GM21390 (cell line): ENCODE results near the gene METTL4.

ENCODE experiments used
- ATAC-seq: cut with Tn5 transposase; IDR thresholded peaks from one replicate; pipeline ENCODE4 v1.9.1; 2021; ENCODE audit not compliant: unreplicated experiment

METTL4 gene

DNA sequence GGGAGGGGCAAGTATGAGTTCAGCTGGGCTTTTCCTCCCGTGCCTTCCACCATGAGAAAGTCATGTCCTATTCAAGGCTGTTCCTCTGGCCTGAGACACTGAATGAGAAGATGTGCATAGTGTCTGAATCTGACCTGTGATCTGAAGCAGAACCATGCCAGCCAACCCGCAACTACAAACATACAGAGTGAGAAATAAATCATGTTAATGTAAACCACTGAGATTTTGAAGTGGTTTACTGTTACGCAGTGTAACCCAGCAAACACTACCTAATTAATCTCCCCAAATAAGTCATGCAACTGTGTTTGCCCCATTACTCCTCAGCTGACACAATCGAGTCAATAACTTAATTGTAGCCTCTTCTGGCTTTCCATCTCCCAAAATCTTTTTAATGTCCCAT, 49.2 kb downstream of the METTL4 start:
- ATAC-seq = no peak

DNA sequence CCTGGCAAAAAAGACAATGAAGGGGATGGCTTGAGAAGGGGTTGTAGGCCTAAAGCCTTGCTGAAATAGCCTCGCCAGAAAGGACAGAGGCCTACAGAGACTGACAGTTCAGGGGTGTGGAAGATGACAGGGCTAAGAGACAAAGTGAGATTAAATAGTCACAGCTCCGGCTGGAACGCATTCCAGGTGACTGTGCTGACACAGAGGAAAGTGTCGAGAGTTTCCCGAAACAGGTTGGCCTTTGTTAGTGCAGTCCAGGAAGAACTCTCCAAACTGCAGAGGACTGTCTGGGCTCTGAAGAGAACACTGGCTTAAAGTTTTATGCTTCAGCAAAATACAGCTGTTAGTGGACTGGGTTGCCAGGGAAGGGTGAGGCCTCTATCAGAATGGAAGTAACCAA, 52.8 kb downstream of the METTL4 start:
- ATAC-seq = no peak

DNA sequence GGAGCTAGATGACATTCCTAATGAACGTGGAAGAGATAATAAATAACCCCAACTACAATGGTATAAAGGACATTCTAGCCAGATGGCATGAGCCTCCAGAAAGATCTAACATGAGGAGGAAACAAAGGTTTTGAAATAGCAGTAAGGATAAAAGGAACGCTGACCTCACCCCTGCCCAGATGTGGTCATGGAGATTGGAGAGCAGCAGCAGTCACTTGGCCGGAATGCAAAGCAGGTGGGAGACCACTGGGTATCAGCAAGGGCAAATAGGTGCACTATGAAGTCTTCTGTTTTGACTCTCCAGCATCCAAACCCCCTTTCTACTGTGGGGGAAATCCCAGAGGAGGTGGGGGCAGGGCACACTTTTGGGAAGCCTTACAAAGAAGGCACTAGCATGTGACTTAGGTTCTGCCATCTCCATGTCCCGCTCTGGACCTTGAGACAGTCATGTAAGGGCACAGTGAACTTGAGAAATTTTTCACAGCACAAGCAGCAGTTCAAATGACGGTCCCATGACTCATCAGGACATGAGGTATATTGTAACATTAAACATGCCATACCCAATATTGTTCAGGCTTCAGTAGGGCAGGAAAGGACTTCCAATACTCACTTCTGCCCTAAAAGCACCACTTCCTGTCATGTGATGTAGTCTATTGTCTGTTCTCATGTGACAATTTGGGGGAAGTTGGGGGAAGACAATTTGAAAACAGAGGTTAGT, 55.2 kb downstream of the METTL4 start:
- no peak for ATAC-seq

DNA sequence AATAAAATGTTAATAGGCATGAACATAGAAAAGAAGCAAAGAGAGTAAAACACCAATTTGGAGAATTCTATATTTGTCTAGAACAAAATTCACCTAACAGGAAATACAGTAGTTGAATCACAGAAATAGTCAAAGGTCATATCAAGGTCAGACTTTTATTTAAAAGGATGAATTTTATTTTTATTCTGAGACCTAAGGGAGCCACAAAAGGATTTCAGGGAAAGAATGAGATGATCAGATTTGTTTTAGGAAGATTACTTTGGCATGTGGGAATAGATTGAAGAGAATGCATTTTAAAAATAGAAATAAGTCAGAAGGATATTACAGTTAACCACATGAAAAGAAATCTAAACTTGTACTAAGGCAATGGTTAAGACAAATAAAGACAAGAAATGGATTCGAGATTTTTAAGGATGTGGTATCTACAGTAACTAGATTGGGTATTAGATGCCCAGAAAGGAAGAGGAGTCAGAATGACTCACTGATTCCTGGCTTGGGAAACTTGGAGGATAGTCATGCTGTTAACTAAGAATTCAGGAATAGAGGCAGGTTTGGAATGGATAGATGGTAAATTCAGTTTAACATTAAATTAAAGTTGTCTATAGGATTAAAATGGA, 56.0 kb downstream of the METTL4 start:
- no peak for ATAC-seq

DNA sequence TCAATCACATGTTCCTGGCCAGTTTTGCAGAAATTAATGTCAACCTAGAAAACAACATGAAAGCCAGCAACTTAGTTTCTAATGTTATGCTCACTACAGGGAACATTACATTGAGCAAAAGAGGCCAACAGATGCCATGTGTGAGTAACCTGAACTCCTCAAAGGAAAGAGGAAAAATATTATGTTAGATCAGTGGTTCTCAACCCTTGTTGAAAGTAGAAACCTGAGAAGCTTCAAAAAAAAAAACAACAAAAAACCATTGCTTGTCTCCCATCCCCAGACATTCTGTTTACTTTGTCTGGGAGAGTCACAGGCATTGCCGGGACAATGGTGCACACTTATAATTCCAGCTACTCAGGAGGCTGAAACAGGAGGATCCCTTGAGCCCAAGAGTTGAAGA, 57.7 kb downstream of the METTL4 start:
- no peak for ATAC-seq

DNA sequence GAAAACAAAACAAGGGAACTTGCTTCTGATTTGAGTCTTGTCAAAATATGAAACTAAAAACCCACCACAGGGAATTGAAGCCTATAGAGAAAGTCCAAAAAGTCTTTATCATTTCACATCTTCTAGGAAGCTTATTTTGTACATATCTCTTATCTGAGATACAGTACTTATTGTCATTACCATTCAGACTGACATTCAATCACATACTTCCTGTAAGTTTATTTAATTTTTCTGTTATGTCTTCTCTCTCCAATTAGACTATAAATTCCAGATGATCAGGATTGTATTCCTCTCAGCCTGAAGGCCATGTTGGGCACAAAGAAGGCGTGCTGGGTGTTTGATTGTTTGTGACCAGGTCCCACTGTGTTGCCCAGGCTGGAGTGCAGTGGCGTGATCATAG, 59.2 kb downstream of the METTL4 start:
- no peak for ATAC-seq

DNA sequence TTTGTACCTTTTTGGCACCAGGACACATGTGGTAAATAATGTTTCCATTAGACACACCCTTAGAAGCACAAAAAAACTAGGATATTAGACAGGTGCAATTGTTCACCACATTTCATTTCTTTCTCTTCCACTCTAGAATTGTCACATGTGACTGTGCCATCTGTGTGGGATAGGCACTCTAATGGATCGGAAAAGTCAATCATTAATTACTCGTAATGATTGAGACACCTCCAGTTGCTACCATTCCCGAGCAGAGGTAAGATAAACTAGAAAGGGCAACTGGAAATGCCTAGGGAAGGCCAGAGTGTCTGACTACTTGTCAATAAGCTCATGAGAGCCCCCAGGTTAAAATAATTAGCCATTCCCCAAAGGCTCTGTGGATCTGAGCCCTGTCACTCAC, 59.9 kb downstream of the METTL4 start:
- ATAC-seq = no peak

DNA sequence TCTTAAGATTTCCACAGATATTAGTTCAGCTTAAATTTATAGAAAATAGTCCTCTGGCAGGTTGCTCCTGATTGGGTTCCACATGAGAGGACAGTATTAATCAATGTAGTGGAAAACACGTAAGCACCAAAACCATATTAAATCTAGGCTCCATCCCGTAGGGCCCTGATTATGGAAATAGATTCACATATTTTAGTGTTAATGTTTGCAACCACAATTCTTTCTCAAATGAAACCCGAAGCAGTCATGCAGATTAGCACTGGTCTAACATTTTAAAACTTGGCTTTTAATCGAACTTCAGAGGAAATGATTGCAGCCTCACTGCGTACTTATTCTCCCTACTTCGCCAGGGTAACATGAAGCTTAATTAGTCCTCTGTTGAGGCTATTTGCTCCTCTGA, 60.9 kb downstream of the METTL4 start:
- no peak for ATAC-seq

DNA sequence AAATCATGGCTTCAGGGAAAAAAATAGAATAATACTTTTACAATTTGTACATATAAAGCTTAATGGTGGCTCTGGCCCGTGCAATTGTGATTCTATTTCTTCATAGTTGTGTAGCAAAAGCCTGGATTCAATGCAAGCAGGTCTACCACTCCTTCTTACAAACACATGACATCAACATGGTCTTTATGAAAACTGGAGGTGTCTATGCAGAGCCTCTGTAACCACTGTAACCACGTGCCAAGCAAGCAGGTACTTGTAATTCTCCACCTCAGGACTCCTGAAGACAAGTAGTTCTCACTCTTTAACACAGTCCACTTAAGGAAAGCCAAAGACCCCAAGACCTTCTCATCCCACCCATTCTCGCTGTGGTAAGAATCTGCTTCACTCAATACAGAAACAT, 62.6 kb downstream of the METTL4 start:
- no peak for ATAC-seq

DNA sequence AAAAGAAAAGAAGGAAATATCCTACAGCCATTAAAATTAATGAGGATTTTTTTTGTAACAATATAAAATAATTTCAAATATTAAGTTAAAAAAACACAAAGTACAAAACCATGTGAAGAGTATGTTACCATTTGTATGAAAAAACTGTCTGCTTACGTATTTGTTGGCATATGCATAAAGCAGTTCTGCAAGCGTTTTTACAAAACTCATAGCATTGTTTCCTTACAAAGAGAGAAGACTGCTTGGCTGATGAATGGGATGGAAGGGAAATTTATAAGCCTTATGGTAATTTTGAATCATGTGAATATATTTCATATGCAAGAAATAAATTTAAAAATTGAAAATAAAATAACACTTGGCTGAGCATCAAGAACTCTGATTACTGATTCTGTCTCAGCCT, 63.1 kb downstream of the METTL4 start:
- no peak for ATAC-seq

DNA sequence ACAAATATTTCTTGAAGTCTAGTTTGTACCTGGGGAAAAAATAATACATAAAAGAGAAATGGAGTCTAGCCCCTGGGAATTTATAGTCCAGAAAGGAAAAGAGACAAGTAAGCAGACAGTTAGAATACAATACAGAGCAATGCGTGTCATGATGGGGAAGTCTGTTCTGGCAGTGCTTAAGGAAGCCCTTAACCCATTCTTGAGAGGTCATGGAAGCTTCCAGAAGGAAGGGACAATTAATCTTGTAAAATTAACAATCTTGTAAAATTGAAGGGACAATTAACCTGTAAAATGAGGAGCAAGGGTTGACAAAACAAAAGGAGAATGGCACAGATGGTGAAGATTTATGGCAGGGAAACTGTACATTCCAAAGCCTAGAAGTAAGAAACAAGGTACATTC, 66.7 kb downstream of the METTL4 start:
- no peak for ATAC-seq

DNA sequence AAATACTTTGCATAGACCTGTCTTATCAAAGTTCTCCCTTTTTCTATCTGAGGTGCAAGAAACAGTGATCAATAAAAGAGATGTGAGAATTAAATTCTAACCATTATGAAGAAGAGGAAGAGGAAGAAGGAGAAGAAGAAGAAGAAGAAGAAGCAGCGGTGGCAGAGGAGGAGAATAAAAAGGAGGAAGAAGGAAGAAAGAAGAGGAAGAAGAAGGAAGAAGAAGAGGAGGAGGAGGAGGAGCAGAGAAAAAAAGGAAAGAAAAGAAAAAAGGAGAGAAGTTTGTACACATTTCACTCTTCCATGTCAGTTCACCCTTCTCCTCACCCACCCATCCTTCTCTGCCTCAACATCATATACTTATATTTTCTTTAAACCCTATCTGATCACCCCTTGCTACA, 68.4 kb downstream of the METTL4 start:
- ATAC-seq = no peak

DNA sequence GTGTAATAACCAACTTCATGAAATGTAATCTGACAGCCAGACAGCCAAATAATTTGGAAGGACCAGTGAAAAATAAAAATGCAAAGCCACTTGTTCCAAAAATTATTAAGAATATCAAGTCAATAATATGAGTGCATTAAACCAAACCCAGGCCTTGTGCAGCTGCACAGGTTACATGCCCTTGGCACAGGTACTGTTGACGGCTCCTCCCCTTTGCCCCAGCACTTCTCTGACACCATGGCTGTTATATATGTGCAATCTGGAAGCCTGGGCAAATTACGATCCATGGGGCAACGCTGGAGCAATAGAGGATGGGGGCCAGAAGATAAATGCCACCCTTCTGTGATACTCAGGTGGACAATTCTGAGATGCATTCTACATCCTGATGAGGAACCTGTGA, 68.9 kb downstream of the METTL4 start:
- no peak for ATAC-seq

DNA sequence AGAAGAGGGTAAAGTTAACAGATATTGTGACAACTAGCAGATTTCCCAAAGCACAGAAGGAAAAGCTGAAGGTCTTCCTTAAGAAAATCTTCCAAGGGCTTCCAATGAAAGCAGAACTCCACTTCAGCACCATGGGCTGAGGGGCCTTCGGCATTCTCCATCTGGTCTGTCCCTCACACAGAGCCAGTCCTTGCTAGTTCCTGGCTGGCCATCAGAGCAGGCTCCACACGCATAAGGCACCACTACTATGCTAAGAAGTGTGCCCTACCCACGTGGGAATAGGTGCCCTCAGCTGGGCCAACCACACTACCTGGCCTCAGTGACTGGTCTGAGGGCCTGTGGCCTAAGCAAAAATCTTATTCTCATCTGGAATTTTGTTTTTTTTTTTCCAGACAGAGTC, 73.5 kb downstream of the METTL4 start:
- ATAC-seq = no peak

DNA sequence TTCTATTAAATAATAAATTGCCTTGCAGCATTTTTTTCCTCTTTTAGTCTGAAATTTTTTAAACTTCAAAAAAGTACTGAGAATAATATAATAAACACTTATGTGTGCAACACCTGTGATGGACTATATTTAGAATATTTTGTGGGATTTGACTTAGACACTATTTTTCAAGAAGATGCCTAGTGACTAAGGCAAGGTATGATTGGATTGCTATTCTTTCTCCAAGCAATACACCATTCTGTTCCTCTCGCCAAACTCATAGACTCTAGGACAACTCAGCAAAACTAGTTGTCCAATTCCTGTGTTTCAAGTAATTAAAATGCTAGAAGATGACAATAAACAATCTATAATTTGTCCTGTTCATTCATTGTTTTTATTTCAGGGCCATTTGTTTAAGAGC, 75.9 kb downstream of the METTL4 start:
- no peak for ATAC-seq

DNA sequence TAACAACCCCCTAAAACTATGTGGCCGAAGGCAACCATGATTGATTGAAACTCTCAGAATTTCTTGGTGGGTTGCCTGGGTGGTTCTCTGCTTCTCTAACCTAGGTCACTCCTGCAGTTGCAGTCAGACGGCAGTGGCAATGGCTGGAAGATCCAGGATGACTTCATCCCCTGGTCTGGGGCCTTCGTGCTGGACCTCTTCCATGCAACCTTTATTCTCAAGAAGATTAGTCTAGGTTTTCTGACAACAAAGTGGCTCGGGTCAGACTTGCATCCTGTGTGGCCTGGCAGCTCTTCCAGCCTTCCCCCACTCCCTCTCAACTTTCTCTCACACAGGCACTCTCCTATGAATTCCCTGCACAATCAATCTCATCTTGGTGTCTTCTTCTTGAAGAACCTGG, 76.4 kb downstream of the METTL4 start:
- ATAC-seq = no peak
